ENCODE measurements around the gene BRAF. TPM values are rescaled to one million over a fixed set of nuclear protein-coding genes. Genes with fewer than 3 reads are reported as not detected.

BRAF gene
- total and polyA plus RNA-seq, 2 of the 8 experiments (the other 6 are each of a cell fraction or from before 2014, with no cell fraction given): 11.4 to 32.6 TPM

GRCh38 chr7:140694592-140694991 is 230.1 kb downstream of the BRAF start:
- CTCF ChIA-PET (ENCODE audit: partially characterized antibody): interaction anchor here (4.9 kb wide), 1 partner anchor 19 kb away, joined by 22 read pairs; no protein-coding TSS in a partner anchor
- no peak for TF ChIP-seq GTF2F1 (IDR thresholded peaks at IDR 0.05; ENCODE audit: borderline replicate concordance, low read depth, low read length)

More at GRCh38 chr7:140694592-140694991, 230.1 kb downstream of the BRAF start:
- no peak overlapping the region for H2BK12ac ChIP-seq (ENCODE audit: low read depth, low read length)
- DNase-seq (ENCODE audit: low read depth in 1 of 2, low spot score in 2 of 2): peak in 1 of 2 experiments; percentile 13
- no peak overlapping the region for H3K4ac ChIP-seq (replicated peaks; ENCODE audit: insufficient read length, low read depth, low read length)
- no peaks in the 10 kb centered on the region for H3K36me3 ChIP-seq (ENCODE audit: control insufficient read depth in 2 of 4, insufficient read depth in 4 of 4, low read length in 3 of 4)
- H4K8ac ChIP-seq (ENCODE audit: extremely low read depth, insufficient read depth, low read length): no peak overlapping the region; the same call in 1 of the 2 replicates
- H3K27me3 ChIP-seq (replicated peaks in 1 of 4; ENCODE audit: control insufficient read depth in 3 of 4, extremely low read depth in 1 of 4, insufficient read depth in 3 of 4, low read length in 3 of 4): no peaks in the 10 kb centered on the region
- no peak overlapping the region for H3K56ac ChIP-seq (replicated peaks; ENCODE audit: insufficient read length, low read depth, low read length)
- no peak overlapping the region for H3K9ac ChIP-seq (replicated peaks in 1 of 4; ENCODE audit: extremely low read depth in 1 of 4, low read depth in 3 of 4, low read length in 3 of 4)
- FAIRE-seq: no peak
- H2AK5ac ChIP-seq (ENCODE audit: low read depth, low read length): no peak overlapping the region
- H4K5ac ChIP-seq (ENCODE audit: insufficient read length, low read depth, low read length): no peak overlapping the region
- no peak overlapping the region for H3K14ac ChIP-seq (ENCODE audit: insufficient read length)
- peaks cover 0 to 19% of the 10 kb centered on the region in 2 experiments; a peak in 2 of 4 replicates for H3K79me2 ChIP-seq (ENCODE audit: control insufficient read depth in 1 of 2, insufficient read depth in 2 of 2, low read length in 2 of 2)
- no peak overlapping the region for H4K91ac ChIP-seq (replicated peaks; ENCODE audit: insufficient read length, low read length)
- H3K9me3 ChIP-seq (ENCODE audit: insufficient read depth in 2 of 2, low read depth in 1 of 2, low read length in 1 of 2): no peaks in the 10 kb centered on the region
- no peaks in the 10 kb centered on the region for H4K20me1 ChIP-seq (replicated peaks in 1 of 2; ENCODE audit: control insufficient read depth in 1 of 2, insufficient read depth in 2 of 2, low read length in 2 of 2)
- H2BK5ac ChIP-seq (ENCODE audit: low read depth, low read length): no peak overlapping the region
- peaks cover 0 to 6% (median 2%) of the 10 kb centered on the region in 4 experiments; a peak in 3 of 7 replicates for H3K4me1 ChIP-seq (replicated peaks in 1 of 4; ENCODE audit: control insufficient read depth in 3 of 4, insufficient read depth in 4 of 4, low read length in 3 of 4)
- H3K23ac ChIP-seq (ENCODE audit: insufficient read length): no peak overlapping the region
- peaks cover 2% of the 10 kb centered on the region; the same call in 1 of the 2 replicates for H3K23me2 ChIP-seq (ENCODE audit: low read depth, low read length)
- no peak overlapping the region for H2BK15ac ChIP-seq (ENCODE audit: low read length)
- no peak overlapping the region for H3K27ac ChIP-seq (ENCODE audit: low read depth, low read length)
- H2BK20ac ChIP-seq (ENCODE audit: low read length): no peak overlapping the region
- 88% methylated on average over 6 of the region's 6 CpGs; no CpG with 5 or more reads in 1 of the 2 experiments for WGBS, 2 experiments (ENCODE audit: extremely low coverage in 1 of 2, insufficient coverage in 1 of 2, insufficient read length in 1 of 2, insufficient replicate concordance in 2 of 2, low coverage in 1 of 2, low lambda C conversion rate in 2 of 2, missing lambda C conversion rate in 1 of 2)
- H3K4me3 ChIP-seq (ENCODE audit: extremely low read depth in 1 of 4, insufficient read depth in 2 of 4, low read depth in 3 of 4, low read length in 4 of 4): no peak overlapping the region
- peaks cover 3% of the 10 kb centered on the region; the same call in 1 of the 2 replicates for H3K79me1 ChIP-seq (ENCODE audit: low read depth, low read length)
- no peak overlapping the region for H2AFZ ChIP-seq (ENCODE audit: low read length)
- no peak overlapping the region for H3K18ac ChIP-seq (ENCODE audit: extremely low read depth, low read length)
- no peak overlapping the region for H3K4me2 ChIP-seq (ENCODE audit: insufficient read depth in 1 of 2, low read depth in 2 of 2, low read length in 2 of 2)
- POLR2A ChIA-PET (ENCODE audit: partially characterized antibody): interaction anchor here (1.2 to 2.2 kb wide), 2 partner anchors 16 to 73 kb away, joined by 3 to 4 read pairs; no protein-coding TSS in a partner anchor
- no peak overlapping the region for H2BK120ac ChIP-seq (replicated peaks; ENCODE audit: low read depth, low read length)
